PFSK-1 (cell line): Measurements from ENCODE around the gene LRRC15.
A peak's percentile ranks its signal among the peaks of the same experiment; 100 is the strongest.

ENCODE experiments used
- FOXP2 ChIP-seq: optimal IDR thresholded peaks from 2 replicates; pipeline ENCODE3; 2011; ENCODE audit warnings: borderline replicate concordance, control low read depth, inconsistent platforms; ENCODE audit not compliant: insufficient read depth; ENCODE audit errors: extremely low read length, extremely low read depth
- POLR2AphosphoS5 ChIP-seq: IDR thresholded peaks from 2 replicates; pipeline ENCODE4 v1.6.1; 2012; ENCODE audit warnings: low read depth, mild to moderate bottlenecking, control low read depth, low read length, moderate library complexity
- REST ChIP-seq, 2 experiments: IDR thresholded peaks; 2 replicates each; pipeline versions ENCODE4 v1.6.1 to v1.8.0; 2011 to 2012; ENCODE audit warnings: low read depth in 2 of 2, low read length in 2 of 2, control low read depth in 1 of 2, inconsistent platforms in 1 of 2, mild to moderate bottlenecking in 1 of 2, moderate library complexity in 1 of 2; ENCODE audit not compliant: insufficient read depth in 1 of 2
- SIN3A ChIP-seq: IDR thresholded peaks from 2 replicates; pipeline ENCODE4 v1.6.1; 2012; ENCODE audit warnings: mild to moderate bottlenecking, low read length, moderate library complexity, borderline replicate concordance; ENCODE audit not compliant: insufficient read depth
- TAF1 ChIP-seq: IDR thresholded peaks from 2 replicates; pipeline ENCODE4 v1.6.1; 2012; ENCODE audit warnings: low read length, control low read depth, borderline replicate concordance; ENCODE audit not compliant: insufficient read depth

LRRC15 gene

DNA sequence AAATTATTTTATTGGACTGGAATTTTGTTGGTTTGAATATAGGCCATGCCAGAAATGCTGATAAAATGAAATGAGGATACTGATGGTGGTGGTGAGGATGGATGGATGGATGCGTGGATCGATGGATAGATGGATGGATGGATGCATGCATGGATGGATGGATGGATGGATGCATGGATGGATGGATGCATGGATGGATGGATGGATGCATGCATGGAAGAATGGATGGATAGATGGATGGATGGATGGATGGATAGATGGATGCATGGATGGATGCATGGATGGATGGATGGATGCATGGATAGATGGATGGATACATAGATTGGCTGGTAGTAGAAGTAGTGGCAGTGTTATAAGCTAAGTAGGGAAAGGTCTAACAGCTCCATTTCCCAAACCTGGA, 58.5 kb downstream of the LRRC15 start:
- TF ChIP-seq POLR2AphosphoS5, result no peak
- no peak for TF ChIP-seq TAF1
- no peak for TF ChIP-seq REST (IDR thresholded peaks at IDR 0.05; ENCODE audit: insufficient read depth in 1 of 2, low read depth in 2 of 2, low read length in 2 of 2)
- no peak for TF ChIP-seq FOXP2
- no peak for TF ChIP-seq SIN3A

DNA sequence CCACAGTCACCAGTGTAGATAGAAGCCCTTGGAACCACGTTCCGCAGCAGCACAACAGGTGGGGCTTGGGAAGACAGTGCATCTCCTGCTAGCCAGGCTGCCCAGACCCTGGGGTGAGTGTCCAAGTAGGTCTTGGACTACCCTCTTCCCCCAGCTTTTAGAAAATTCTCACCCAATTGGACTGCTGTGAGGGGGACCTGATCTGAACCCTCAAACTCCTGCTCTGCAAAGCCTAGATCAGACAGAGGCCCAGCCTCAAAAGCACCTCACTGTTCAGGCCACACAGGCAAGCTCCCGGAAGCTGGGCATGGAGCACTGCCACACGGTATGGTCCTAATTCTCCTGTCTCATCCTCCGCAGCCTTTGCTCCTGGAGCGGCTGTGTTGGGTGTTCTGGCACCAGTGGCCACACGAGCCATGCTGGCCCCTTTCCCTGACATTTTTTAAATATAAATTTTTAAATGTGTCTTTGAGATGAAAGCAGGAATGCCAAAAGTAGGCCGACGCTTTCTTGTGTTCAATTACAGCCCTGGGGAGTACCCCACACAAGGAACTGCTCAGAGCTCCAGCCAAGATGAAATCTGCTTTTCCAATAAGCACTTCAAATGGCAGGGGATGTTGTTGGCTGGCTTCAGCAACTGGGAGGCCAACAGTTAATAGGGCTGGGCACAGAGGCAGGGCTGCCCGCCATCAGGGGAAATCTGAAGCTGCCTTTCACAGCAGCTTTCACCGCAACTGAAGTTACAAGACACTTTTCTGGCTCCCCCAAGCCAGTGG, 59.3 kb downstream of the LRRC15 start:
- TF ChIP-seq SIN3A (no peak), TAF1 (no peak), POLR2AphosphoS5 (no peak), REST (IDR thresholded peaks at IDR 0.05; ENCODE audit: insufficient read depth in 1 of 2, low read depth in 2 of 2, low read length in 2 of 2) (no peak), FOXP2 (no peak)

- no peak for TF ChIP-seq TAF1
- TF ChIP-seq POLR2AphosphoS5, result no peak
- TF ChIP-seq FOXP2, result no peak
- 0 out of 2 replicates have a peak, but pooled peaks have one; percentile 23 for TF ChIP-seq SIN3A
- TF ChIP-seq REST (IDR thresholded peaks at IDR 0.05; ENCODE audit: insufficient read depth in 1 of 2, low read depth in 2 of 2, low read length in 2 of 2), result no peak
These were observed 60.7 kb downstream of the LRRC15 start for GRCh38 chr3:194308601-194309449.

DNA sequence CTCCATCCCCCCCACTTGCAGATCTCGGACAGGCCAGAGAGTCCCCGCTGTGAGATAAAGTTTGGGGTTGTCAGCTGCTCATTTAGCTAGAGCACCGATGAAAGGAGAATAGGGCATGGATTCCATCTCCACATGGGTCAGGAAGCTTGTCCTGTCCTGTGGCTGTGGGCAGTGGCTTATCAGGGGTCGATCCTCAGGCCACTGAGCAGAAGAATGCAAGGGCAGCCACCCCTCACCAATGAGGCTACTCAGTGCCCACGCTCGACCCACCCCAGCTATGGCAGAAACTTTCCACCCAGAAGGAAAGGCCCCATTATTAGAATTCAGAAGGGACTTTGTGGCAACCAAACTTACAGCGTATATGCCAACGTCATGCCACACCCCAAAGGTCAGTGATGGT, 61.7 kb downstream of the LRRC15 start:
- TF ChIP-seq SIN3A, result no peak
- no peak for TF ChIP-seq FOXP2
- TF ChIP-seq TAF1, result no peak
- TF ChIP-seq REST (IDR thresholded peaks at IDR 0.05; ENCODE audit: insufficient read depth in 1 of 2, low read depth in 2 of 2, low read length in 2 of 2), result no peak
- TF ChIP-seq POLR2AphosphoS5, result no peak
